ENCODE data around the gene DAPK1.
"Not testable (repeated sequence)": the region's sequence is repeated elsewhere in the genome, so short reads cannot be mapped to it uniquely, and the experiment has no call there.

The DAPK1 gene

GRCh38 chr9:87498811-87499360 lies 1.2 kb downstream of the DAPK1 start:
- DNase-seq, result no peak

DNA sequence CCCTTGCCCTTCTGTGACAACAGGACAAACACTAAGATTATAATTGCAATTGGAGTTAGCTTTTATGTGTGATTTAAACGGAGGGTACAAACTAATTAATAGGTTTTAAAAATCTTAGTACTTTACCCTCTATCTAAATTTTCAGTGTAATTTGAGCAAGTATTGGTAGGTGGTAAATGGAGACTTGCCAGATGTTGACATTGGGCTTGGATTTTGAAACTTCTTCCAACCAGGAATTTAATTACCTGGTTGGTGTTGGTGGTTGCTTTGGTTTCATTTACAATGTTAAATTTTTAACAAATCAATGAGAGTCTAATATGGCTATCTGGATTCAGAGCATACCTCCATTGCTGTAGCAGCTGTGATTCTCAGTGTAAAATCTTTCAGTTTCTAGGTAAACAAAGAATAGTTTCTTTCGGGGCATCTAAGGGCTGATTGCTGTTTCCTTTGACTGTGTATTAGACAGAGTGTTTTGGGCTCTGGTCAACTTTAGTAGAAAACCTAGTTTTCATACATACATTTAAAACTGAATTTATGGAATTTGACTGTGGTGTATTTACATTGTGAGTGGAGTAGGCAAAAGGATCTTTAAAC lies 1.9 kb downstream of the DAPK1 start:
- DNase-seq, result no peak

GRCh38 chr9:87500491-87501270 lies 3.0 kb downstream of the DAPK1 start:
- no peak for DNase-seq

DNA sequence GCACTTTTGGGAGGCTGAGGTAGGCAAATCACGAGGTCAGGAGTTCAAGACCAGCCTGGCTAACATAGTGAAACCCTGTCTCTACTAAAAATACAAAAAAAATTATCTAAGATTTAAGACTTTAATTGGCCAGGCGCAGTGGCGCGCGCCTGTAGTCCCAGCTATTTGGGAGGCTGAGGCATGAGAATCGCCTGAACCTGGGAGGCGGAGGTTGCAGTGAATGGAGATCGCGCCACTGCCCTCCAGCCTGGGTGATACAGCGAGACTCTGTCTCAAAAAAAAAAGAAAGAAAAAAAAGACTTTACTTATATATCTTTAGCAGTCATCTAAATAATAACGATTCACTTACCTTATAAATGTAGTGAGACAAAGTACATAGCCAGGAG lies 3.6 kb downstream of the DAPK1 start:
- not testable (repeated sequence) for DNase-seq

DNA sequence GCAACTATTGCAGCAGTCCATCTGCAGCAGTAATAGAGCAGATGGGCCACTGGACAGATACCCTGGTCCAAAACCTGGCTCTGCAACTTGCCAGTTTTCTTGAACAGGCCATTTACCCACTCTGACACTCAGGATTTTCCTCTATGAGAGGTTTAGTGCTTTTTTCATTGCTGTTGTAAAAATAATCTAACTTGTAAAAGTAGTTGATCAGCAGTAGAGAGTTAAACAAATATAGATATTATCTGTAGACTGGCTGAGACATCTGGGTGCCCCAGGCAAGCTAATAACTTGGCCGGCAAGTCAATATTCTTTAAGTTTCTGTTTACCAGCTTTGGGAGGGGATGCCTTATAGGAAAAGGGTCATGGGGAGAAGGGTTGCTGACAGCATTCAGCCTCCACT lies 4.1 kb downstream of the DAPK1 start:
- DNase-seq, result no peak

GRCh38 chr9:87502391-87503221 lies 4.9 kb downstream of the DAPK1 start:
- no peak for DNase-seq

DNA sequence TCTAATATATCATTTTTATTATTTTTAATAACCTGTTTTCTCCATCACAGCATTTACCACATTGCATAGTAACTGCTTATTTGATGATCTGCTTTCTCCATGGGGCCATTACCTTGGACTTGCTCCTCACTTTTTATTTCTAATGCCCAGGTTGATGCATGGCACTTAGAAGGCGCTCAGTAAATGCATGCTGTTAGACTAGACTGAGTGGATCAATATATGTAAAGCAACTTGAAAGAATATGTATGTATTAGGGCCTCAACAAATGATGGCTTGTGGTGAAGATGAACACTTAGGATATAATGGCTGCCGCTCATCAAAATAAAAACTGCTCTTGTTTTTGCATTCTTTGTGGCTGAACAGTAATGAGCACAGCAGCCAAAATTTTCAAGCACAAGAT lies 5.8 kb downstream of the DAPK1 start:
- no peak for DNase-seq

DNA sequence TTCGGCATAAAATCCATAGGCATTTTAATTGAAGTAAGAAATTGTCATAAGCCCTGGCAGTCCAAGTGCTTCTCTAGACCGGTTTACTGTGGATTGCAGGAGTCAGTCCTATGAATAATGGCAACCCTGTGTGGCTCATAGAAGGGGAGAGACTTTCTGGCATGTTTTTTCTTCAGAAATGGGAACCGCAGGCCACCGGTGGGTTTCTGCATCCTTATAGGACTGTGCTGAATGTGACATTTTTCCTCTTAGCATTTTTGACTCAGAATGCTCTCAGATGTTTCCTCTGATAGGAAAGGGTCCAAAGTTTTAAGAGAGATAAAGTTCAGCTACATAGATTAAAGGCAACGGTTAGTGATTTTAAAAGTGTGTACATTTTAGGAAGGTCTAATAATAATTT lies 6.3 kb downstream of the DAPK1 start:
- DNase-seq, result no peak

DNA sequence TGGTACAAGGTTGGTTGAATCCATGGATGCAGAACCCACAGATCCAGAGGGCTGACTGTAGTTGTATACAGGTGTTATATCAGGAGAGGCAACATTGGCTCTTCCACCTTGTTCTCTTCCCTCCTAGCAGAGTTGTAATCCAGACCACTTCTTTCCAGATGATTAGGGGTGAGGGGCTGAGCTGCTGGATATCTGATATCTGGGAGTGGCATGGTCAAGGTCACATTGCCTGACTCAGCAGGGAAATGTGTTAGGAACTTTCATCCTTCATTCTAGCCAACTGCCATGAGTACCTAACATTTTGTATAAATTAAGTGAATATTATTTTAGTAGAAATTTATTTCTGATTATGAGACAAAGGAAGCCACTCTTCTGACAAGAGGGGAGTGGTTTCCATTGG lies 7.3 kb downstream of the DAPK1 start:
- DNase-seq, result no peak

DNA sequence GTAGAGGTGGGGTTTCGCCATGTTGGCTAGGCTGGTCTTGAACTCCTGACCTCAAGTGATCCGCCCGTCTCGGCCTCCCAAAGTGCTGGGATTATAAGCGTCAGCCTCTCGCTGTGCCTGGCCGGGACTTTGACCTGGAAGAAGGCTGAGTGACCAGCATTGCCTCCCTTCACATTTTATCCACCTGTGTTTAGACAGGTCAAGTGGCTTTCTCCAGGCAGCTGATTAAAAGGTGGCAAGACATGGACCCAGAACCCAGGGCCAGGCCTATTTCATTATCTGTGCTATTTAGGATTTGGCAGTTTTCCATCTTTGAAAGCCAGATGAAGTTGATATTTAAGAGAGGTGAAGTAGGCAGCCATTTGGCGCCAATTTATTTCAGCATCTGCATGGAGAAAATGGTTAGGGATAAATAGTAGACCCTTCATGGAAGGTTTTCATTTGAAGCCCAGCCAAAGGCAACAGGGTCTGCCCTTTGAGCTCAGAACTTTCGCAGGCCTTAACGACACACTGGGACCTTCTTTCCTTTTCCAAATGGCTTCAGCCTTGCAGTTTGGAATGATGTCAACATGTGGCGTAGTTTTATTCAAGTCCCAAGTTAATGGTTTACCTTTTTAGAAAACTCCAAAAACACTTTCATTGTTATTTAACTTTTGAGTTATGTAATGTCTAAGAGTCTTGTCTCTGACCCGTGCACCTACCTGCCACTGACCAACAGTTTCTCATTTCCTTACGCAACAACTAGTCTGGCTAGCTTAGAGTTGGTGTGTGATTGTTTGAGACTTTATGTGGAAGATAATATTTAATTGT lies 8.4 kb downstream of the DAPK1 start:
- DNase-seq, result no peak

GRCh38 chr9:87507576-87507975 lies 9.9 kb downstream of the DAPK1 start:
- DNase-seq, result no peak

DNA sequence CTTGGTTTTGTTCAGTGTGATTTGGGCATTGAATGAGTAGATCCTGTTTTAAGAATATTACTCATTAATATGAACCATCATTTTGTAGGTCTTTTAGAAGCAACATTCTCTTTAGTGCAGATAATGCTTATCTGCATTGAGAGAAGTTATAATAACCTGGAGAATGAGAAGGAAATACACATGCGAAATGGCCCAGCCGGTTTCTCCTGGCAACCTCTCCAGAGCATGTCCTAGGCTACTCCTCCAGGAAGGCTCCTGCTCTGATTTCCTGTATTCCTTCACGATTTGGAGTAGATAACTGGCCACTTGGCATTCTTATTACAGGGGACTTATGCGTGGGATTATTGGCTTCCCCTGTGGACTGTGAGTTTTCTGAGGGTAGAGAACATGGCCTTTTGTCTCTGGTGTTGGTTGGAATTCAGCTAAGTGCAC lies 12.6 kb downstream of the DAPK1 start:
- no peak for DNase-seq

DNA sequence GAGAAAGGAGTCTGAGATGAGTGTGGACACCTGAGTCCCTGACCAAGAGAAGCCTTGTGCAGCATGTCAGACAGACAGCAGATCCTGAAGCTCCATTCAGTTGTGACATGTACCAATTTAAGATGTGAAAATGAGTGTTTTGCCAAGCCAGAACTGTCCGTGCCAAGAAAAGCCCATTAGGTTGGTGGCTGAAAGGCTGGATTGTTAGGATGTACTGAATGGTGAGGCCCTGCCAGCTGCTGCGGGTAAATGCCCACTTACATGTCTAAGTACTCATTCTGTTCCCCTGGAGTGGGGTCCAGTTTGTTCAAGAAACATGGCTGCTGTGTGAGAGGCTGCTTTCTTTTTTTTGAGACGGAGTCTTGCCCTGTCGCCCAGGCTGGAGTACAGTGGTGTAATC lies 14.6 kb downstream of the DAPK1 start:
- no peak for DNase-seq

- DNase-seq, result no peak
These were observed 15.5 kb downstream of the DAPK1 start for GRCh38 chr9:87513161-87513560.

GRCh38 chr9:87513880-87514535 lies 16.3 kb downstream of the DAPK1 start:
- no peak for DNase-seq

GRCh38 chr9:87515006-87515405 lies 17.3 kb downstream of the DAPK1 start:
- DNase-seq, result no peak

GRCh38 chr9:87515588-87516221 lies 18.0 kb downstream of the DAPK1 start:
- no peak for DNase-seq

- DNase-seq, result no peak
These were observed 18.7 kb downstream of the DAPK1 start for GRCh38 chr9:87516222-87516925.

GRCh38 chr9:87516926-87517290 lies 19.2 kb downstream of the DAPK1 start:
- DNase-seq, result no peak

- no peak for DNase-seq
These were observed 20.1 kb downstream of the DAPK1 start for GRCh38 chr9:87517732-87518131.

GRCh38 chr9:87518702-87519335 lies 21.2 kb downstream of the DAPK1 start:
- DNase-seq, result no peak

Measured in activated CD8-positive, alpha-beta memory T cell treated with anti-CD3 and anti-CD28 coated beads, Interleukin-2, amount 50 U/mL, for 4 hours (primary cell).